ENCODE measurements around the gene SCGB3A1. TPM values are rescaled to one million over a fixed set of nuclear protein-coding genes. Genes with fewer than 3 reads are reported as not detected.

SCGB3A1 gene
- total and polyA plus RNA-seq, 9 of the 15 experiments (the other 6 are each of a cell fraction or from before 2014, with no cell fraction given) = 0.33 TPM; not detected in 8

GRCh38 chr5:180620014-180620413 is 28.7 kb upstream of the SCGB3A1 start (continued):
- no peak for TF ChIP-seq AFF1 (IDR thresholded peaks at IDR 0.05; ENCODE audit: low read depth in 1 of 2, partially characterized antibody in 2 of 2)
- TF ChIP-seq SPI1 (IDR thresholded peaks at IDR 0.05; ENCODE audit: borderline replicate concordance, low read depth, low read length) = no peak

DNA sequence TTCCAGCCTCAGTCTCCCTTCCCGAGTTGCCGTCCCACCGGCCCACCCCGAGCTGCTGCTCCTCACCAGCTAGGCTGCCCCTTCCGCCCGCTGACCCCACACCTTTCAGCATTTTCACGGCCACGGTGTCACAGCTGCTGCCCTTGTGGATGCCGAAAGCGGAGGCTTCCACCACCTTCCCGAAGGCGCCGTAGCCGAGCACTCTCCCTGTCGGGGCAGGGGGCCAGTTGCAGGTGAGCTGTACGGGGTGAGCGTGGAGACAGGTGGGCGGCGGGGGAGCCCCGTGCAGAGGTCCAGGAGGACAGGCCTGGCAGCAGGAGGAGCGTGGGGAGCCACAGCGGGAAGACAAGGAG is 28.2 kb upstream of the SCGB3A1 start:
- no peaks in the 10 kb centered on the region for H3K36me3 ChIP-seq (ENCODE audit: control insufficient read depth, insufficient read depth, low read length)
- H2AFZ ChIP-seq (ENCODE audit: low read depth, low read length) = no peak overlapping the region
- 24% methylated on average over 16 of the region's 22 CpGs for WGBS (ENCODE audit: insufficient coverage, low coverage, missing lambda C conversion rate)
- 0 out of 2 replicates have a peak, but pooled peaks cover 2% of the 10 kb centered on the region for H4K20me1 ChIP-seq (replicated peaks; ENCODE audit: control insufficient read depth, insufficient read depth, low read length)
- FAIRE-seq (no peak), ATAC-seq (no peak), DNase-seq (ENCODE audit: extremely low read depth in 1 of 4, low spot score in 3 of 4) (no peak)
- no peaks in the 10 kb centered on the region for H3K9me3 ChIP-seq (replicated peaks; ENCODE audit: control insufficient read depth, insufficient read depth, low read depth, low read length)
- H3K4me1 ChIP-seq (replicated peaks in 1 of 2; ENCODE audit: control insufficient read depth in 2 of 2, insufficient read depth in 2 of 2, low read length in 2 of 2) = peaks cover 0 to 35% of the 10 kb centered on the region in 2 experiments; a peak in 2 of 5 replicates
- no peak overlapping the region for H3K4me3 ChIP-seq
- no peaks in the 10 kb centered on the region for H3K9me1 ChIP-seq (ENCODE audit: control insufficient read depth, insufficient read depth, low read length)
- ChIA-PET POLR2A (no interaction called here), CTCF (ENCODE audit: low intra/inter-chr PET ratio) (no interaction called here)
- no peak overlapping the region for H3K4me2 ChIP-seq (ENCODE audit: insufficient read depth, low read length)
- H3K9ac ChIP-seq (ENCODE audit: insufficient read depth in 1 of 2, low read depth in 2 of 2, low read length in 2 of 2) = no peak overlapping the region
- no TSS peak for BruUV-seq (replicated peaks)
- no peak overlapping the region for H3K27ac ChIP-seq (ENCODE audit: extremely low read depth, low read depth, low read length)
- intact Hi-C loops (cut with micrococcal nuclease) = no loop called here
- peaks cover 9 to 45% of the 10 kb centered on the region in 2 experiments for H3K27me3 ChIP-seq (ENCODE audit: control insufficient read depth in 2 of 2, insufficient read depth in 2 of 2, low read length in 2 of 2)
- in situ Hi-C loops (cut with MboI) = no loop called here
- H3K79me2 ChIP-seq (ENCODE audit: control insufficient read depth, insufficient read depth, low read length) = no peaks in the 10 kb centered on the region
- TF ChIP-seq GATAD2A (IDR thresholded peaks at IDR 0.05) (no peak), ASH1L (IDR thresholded peaks at IDR 0.05; ENCODE audit: borderline replicate concordance, low read depth, partially characterized antibody) (no peak), XRCC5 (IDR thresholded peaks at IDR 0.05; ENCODE audit: low read depth, low read length) (no peak), ZNF316 (IDR thresholded peaks at IDR 0.05) (no peak), GABPB1 (CRISPR knock-in tag; IDR thresholded peaks at IDR 0.05) (no peak), ZBED1 (IDR thresholded peaks at IDR 0.05) (no peak), SMARCB1 (IDR thresholded peaks at IDR 0.05; ENCODE audit: insufficient read length, low read depth) (no peak), FOXO4 (CRISPR knock-in tag; IDR thresholded peaks at IDR 0.05) (no peak), RAD51 (IDR thresholded peaks at IDR 0.05; ENCODE audit: borderline replicate concordance, low read depth) (no peak), ZBTB34 (CRISPR knock-in tag; IDR thresholded peaks at IDR 0.05) (no peak)
- TF ChIP-seq, protein P1, sequence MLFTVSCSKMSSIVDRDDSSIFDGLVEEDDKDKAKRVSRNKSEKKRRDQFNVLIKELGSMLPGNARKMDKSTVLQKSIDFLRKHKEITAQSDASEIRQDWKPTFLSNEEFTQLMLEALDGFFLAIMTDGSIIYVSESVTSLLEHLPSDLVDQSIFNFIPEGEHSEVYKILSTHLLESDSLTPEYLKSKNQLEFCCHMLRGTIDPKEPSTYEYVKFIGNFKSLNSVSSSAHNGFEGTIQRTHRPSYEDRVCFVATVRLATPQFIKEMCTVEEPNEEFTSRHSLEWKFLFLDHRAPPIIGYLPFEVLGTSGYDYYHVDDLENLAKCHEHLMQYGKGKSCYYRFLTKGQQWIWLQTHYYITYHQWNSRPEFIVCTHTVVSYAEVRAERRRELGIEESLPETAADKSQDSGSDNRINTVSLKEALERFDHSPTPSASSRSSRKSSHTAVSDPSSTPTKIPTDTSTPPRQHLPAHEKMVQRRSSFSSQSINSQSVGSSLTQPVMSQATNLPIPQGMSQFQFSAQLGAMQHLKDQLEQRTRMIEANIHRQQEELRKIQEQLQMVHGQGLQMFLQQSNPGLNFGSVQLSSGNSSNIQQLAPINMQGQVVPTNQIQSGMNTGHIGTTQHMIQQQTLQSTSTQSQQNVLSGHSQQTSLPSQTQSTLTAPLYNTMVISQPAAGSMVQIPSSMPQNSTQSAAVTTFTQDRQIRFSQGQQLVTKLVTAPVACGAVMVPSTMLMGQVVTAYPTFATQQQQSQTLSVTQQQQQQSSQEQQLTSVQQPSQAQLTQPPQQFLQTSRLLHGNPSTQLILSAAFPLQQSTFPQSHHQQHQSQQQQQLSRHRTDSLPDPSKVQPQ (CRISPR knock-in tag; IDR thresholded peaks at IDR 0.05; ENCODE audit: borderline replicate concordance) = no peak
